Ishikawa (cell line): ENCODE data around the gene DGKD.

Experiments
- CEBPB ChIP-seq: IDR thresholded peaks from 2 replicates; pipeline ENCODE4 v1.6.1; 2012
- EP300 ChIP-seq: IDR thresholded peaks from 2 replicates; pipeline ENCODE4 v1.6.1; 2012; ENCODE audit warnings: borderline replicate concordance
- TEAD4 ChIP-seq: IDR thresholded peaks from 2 replicates; pipeline ENCODE4 v1.6.1; 2012
- TF ChIP-seq, protein P1 (sequence below): IDR thresholded peaks from 2 replicates; pipeline ENCODE4 v1.6.1; 2012

DNA sequence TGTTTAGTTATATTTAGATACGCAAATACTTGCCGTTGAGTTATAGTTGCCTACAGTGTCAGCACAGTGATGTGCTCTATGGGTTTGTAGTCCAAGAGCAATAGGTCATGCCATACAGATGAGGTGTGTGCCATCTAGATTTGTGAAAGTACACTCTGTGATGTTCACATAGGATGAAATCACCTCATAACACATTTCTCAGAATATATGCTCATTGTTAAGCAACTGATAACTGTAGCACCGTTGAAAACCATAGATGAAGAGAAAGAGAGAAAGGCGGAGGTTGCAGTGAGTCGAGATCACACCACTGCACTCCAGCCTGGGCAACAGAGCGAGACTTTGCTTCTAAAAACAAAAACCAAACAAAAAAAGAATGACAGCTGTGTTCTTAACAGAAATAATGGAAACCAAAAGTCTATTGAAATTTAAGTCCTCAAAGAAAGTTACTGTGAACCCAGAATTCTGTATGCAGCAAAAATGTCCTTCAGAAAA is 9.5 kb downstream of the DGKD start:
- TF ChIP-seq, protein P1, sequence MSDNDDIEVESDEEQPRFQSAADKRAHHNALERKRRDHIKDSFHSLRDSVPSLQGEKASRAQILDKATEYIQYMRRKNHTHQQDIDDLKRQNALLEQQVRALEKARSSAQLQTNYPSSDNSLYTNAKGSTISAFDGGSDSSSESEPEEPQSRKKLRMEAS: no peak
- TF ChIP-seq CEBPB (no peak), TEAD4 (no peak), EP300 (no peak)
